Stimulated activated naive CD8-positive, alpha-beta T cell treated with anti-CD3 and anti-CD28 coated beads, Interleukin-15, Interleukin-2, amounts not matched to agents 100 U/mL and 50 U/mL, for 24 hours (primary cell): ENCODE data around the gene CYP3A5.
"Not testable (repeated sequence)": the region's sequence is repeated elsewhere in the genome, so short reads cannot be mapped to it uniquely, and the experiment has no call there.

Source experiments
- ATAC-seq: fragments of 150-1000 bp; cut with Tn5 transposase; one replicate; pipeline ENCODE4 v1.10.0; 2021
- DNase-seq: peaks from one replicate; pipeline ENCODE4 v3.0.0; 2021

Gene CYP3A5

DNA sequence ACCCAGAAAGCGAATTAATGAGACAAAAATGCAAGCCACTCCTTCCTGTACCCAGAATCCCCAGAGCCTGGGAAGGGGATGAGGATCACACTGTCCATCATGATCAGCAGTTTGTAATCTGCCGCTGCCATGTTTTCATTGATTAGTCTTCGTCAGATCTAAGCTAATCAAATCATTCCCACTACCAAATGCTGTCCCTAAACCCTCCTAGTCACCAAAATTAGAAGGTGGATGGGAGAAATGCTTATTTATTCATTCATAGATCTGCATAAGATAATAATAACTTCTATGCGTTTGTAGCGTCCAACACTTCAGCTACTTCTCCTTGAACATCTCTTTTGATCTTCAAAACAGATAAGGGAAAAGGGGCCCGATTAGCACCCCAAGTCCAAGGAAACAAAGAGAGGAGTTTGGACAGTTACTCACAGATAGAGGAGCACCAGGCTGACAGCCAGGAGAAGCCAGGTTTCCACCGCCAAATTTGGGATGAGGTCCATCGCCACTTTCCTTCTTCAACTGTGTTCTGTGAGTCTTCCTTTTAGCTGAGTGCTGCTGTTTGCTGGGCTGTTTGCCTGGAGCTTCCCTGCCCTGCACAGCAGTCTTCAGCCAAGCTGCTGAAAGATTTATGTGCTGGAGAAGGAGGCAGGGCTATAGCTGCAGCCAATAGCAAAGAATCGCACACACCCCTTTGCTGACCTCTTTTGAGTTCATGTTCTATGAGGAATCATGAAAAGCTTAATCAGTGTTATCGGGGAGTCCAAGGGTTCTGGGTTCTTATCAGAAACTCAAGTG is at the start of gene CYP3A5:
Gene CYP3A5, minus strand, starts transcription at position 597 of the 792 bp plus-strand sequence. Its CDS starts 100 bp downstream, at position 497.
- ATAC-seq (no peak), DNase-seq (no peak)

DNA sequence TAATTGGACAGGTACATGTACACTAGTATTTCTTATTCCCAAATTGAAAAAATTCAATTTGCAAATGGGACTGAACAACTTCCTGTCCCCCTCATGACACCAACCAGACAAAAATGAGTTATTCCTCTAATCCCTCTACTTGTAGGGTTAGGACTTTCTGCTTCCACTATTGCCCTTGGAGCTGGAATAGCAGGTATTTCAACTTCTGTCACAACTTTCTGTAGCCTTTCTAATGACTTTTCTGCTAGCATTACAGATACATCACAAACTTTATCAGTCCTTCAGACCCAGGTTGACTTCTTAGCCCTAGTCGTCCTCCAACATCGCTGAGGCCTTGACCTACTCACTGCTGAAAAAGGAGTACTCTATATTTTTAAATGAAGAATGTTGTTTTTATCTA is 48.8 kb upstream of the CYP3A5 start:
- ATAC-seq (no peak), DNase-seq (no peak)

DNA sequence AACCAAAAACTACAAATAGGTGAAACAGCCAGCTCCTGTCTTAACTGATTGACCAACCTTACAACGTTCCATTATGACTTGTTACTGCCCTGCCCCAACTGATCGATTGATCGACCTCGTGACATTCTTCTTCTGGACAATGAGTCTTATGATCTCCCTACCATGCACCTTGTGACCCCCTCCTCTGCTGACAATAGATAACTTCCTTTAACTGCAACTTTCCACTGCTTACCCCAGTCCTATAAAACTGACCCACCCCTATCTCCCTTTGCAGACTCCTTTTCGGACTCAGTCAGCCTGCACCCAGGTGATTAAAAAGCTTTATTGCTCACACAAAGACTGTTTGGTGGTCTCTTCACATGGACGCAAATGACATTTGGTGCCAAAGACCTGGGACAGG is 43.4 kb upstream of the CYP3A5 start:
- not testable (repeated sequence) for ATAC-seq, DNase-seq

DNA sequence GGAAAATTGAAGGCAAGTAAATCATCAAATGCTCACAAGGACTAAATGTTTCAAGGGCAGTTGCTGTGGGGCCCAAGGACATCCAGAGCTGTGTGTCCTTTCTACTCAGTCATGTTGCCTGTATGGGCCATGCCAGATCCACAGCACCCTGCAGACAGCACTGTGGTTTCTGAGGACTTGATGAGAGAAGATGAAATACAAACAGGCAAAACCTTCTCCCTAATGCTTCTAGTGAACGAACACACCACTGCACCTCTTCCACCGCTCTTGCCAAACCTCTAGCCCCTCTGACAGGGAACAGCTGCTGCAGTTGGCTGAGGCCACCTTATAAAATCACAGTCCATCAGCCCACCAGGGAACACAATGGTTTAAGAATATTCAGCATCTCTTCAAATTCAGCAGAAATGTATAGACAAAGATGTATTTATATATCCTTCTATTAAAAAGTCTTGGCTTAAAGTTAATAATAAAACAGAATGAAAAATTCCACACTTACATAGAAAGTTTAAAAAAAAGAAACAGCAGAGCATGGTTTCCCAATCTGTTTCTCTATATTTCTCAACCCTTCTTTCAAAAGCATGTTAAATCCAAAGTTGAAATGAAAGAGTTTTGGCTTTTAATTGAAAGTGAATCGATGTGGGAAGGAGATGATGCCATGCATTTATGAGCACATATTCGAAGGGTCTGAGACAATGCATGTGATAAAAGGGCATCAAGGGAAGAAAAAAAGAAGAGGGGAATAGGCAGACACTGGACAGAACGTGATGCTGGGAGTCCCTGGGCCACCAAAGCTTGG is 41.2 kb upstream of the CYP3A5 start:
- DNase-seq (no peak), ATAC-seq (no peak)

DNA sequence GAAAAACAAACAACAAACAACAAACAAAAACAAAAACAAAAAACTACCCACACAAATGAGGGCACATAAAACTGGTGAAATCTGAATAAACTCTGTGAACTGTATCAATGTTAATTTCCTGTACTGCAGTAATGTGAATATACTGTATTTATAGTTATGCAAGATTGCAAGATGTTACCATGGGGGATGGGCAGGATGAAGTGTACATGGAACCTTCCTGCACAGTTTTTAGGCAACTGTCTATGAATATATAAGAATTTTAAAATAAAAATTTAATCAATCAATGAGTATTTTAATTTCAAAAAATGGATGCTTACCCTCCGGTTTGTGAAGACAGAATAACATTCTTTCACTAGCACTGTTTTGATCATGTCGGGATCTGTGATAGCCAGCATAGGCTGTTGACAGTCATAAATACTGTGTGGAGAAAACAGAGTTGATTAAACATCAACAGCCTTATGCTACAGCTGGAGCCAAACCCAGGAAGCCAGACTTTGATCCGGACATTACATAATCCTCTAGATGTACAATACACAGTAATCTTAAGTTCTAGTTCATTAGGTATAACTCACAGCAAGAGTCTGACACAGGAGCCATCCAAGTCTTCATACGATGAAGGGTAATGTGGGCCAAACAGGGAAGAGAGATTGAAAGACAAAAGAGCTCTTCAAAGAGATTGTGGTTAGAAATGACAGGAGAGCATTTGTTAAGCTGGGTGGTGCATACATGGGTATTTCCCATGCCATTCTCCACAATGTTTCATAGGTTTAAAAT is 40.4 kb upstream of the CYP3A5 start:
- no peak for DNase-seq
- ATAC-seq = peak; percentile 52

DNA sequence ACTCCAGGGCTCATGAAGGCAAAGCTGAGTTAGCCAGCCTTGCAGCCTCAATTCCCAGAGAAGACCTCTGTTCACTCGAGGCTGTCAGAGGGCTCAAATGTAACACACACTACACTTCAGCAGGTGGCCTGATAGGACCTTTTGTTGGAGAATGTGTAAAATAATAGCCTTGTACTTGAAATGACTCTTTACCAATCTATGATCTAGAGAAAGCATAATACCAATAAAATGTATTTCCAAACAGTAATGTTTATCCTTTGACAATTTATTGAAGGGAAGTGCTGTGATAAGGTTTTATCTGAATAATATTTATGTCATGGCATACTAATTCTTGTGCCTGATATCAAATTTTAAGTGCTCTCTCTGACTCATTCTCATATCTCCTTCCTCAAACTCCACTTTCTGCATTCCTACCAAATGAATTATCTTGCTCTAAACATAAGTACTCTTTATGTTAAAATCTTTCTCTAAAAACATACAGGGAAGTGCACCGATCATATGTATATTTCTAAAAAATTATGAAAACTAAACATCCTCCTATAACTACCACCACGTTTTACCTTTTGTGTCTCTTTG is 34.3 kb upstream of the CYP3A5 start:
- DNase-seq (no peak), ATAC-seq (no peak)

DNA sequence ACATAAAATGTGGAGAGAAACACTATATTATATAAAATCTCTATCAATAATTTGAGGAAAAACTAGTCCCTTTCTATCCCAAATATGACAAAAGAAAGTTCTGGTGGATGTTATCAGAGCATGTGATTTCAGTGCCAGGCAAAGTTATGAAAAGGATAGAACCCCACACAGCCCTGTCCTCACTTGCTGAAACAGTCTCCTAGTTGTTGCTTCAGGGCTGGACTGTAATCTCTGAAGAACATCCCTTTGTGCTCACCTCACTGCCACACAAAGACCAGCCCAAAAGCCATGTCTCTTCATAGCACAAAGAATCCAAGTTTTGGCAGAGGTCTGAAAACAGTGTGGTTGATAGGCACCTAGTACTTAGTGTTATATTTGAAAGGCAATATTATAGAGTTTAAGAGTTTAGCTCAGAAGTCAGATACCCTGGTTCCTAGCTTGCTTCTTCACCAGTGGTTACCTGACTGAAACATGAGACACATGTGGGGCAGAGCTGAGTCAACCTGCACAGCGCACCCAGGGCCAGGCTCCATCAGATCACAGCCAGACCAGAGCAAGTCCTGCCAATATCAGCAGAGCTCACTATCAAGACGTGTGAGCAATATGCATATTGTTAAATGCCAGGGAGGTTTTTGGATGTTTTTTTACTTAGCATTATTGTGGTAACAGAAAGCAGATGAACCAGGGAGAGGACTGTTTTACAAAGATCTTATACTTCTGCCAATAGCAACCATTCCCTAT is 30.2 kb upstream of the CYP3A5 start:
- no peak for ATAC-seq
- no peak for DNase-seq

DNA sequence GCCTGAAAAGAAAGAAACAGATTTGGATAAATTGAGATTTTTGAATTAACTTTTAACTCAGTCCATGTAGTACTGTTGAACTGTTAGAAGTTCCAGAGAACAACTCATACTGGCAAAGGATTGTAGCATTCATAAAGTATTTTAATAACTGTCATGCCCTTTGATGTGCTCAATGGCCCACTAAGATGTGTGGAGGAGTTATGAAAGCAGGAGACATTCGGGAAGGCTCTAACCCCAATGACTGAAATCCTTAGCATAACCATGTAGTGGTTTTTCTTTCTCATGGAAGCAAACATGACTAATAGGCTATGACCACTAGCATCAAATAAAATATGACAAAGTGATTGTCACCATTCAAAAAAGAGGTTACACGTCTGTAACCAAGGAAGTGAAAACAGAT is 29.5 kb upstream of the CYP3A5 start:
- ATAC-seq = no peak

DNA sequence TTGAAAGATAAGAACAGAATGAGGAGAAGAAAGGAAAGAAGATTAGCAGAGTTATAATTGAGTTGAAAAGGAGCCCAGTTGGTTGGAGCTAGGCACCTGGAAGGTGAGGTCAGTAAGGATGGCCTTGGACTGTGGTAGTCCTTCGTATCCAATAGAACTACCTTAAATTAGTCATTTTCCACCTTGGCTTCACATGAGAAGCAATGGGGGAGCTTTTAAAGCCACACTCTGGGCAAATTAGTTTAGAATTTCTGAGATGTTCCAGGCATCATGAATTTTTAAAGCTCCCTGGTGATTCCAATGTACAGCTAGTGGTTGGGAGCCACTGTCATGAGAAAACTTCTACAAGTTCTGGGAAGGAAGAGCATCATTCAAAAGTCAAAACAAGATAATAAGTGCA is 27.3 kb upstream of the CYP3A5 start:
- DNase-seq (no peak), ATAC-seq (no peak)

More for the DNA sequence above, 29.5 kb upstream of the CYP3A5 start:
- DNase-seq = no peak

DNA sequence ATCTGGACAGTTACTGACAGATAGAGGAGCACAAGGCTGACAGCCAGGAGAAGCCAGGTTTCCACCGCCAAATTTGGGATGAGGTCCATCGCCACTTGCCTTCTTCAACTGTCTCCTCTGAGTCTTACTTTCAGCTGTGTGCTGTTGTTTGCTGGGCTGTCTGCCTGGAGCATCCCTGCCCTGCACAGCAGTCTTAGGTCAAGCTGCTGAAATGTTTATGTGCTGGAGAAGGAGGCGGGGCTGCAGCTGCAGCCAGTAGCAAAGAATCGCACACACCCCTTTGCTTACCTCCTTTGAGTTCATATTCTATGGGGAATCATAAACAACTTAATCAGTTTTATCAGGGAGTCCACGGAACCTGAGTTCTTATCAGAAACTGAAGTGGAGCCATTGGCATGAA is 20.1 kb upstream of the CYP3A5 start:
- DNase-seq (no peak), ATAC-seq (no peak)

DNA sequence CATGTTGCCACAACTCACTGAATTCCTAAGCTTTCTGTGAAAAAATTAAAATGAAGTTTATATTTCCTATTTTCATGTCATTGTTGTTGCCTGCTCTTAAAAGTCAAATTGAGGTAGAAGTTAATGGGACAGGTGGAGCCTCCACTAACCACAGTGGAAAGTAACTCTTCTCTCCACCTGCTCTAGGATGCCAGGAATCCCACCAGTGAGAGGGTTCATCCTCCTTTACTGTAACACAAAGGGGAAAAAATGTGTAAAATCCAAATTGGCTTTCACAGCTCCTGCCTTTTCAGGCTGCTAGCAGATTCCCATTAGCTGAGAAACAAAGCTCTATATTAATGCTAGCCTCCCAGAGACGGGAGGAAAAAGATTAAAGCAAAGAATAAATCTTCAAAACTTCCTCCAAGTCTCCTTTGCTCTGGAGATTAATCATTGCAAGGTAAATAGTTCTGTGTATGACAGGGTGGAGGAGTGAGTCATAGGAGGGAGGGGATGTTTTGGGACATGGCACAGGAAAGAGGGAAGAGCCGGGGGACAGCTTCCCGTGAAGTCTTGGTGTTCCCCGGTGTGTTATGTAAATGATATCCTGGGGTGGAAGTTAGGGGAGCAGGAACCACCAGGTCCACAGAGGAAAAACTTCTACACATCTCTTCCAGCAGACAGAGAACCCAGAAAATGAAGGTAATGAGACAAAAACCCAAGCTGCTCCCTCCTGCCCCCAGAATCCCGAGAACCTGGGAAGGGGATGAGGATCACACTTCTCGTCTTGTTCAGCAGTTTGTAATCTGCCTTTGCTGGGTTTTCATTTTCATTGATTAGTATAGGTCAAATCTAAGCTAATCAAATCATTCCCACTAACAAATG is 19.3 kb upstream of the CYP3A5 start:
- ATAC-seq, DNase-seq: not testable (repeated sequence)

DNA sequence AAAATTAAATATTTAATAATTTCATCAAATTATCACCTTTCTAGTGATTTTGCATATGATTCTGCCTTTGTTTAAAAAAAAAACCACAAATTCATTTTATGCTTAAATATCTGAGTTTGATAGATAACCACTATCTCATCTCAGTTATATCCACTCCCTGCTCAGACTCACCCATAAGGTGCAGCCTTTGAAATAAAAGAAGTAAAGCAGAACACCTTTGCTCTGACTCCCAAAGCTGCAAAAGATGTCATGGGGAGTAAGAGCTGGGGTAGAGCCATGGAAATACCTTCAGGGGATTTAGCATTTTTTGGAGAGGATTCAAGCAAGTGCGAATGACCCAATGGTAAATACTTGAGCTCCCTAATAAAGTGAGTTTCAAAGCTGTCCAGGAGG is 15.1 kb upstream of the CYP3A5 start:
- no peak for ATAC-seq
- DNase-seq = no peak

DNA sequence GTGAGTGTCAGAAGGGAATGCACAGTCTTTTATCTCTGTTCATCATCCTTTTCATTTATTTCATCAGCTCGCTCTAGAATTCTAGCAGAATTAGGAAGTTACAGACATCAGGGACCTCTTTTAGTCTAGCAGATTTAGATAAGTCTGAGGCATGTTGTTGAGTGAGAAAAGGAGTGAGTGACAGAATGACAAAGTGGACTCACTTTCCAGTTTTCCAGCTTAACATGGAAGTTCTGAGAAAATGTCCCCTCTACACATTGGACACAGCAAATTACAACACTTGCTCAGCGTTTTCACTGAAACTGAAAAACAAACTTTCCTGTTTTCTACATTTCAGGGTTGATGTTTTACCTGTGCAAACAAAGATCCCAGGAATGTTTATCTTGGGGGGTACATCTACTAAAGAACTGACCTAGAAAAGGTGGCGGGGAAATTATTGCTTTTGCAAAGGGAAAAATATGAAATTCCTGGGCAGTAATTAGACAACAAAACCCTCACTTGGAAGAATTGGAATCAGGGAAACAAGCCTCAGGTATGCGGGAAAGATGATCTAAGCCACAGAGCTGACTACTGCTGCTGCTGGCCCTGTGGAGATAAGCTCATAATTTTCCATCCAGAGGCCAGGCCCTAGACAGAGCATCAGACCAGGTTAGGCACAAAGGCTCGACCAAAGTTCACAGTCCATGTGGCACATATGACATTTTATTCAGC is 14.6 kb upstream of the CYP3A5 start:
- no peak for DNase-seq
- no peak for ATAC-seq

DNA sequence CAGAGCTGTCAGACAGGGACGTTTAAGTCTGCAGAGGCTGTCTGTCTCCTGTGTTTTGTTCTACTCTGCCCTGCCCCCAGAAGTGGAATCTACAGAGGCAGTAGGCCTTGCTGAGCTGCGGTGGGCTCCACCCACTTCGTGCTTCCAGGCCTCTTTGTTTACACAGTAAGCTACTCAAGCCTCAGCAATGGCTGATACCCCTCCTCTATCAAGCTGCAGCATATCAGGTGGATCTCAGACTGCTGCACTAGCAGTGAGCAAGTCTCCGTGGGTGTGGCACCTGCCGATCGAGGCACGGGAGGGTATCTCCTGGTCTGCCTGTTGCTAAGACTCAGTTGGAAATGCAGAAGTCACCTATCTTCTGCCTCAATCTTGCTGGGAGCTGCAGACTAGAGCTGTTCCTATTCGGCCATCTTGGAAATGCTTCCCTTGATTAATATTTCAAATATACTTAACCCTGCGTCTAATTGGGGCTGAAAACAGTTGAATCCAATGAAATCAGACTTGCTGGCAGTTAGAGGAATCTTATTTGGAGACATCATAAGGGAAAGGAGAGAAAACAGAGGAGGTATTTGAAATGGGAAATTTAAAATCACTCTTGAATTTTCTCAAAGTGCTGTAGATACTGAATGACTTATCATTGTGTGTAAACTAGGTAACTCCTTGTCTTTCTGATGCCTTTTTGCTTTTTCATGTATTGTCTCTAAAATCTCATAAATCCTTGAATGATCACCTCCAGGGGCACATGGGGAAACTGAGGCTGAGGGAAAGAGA is 13.8 kb upstream of the CYP3A5 start:
- ATAC-seq (no peak), DNase-seq (no peak)

DNA sequence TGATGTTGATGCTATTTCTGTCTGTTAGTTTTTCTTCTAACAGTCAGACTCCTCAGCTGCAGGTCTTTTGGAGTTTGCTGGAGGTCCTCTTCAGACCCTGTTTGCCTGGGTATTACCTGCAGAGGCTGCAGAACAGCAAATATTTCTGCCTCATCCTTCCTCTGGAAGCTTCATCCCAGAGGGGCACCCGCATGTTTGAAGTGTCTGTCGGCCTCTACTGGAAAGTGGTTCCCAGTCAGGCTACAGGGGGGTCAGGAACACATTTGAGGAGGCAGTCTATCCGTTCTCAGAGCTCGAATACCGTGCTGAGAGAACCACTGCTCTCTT is 13.3 kb upstream of the CYP3A5 start:
- ATAC-seq (no peak), DNase-seq (no peak)

DNA sequence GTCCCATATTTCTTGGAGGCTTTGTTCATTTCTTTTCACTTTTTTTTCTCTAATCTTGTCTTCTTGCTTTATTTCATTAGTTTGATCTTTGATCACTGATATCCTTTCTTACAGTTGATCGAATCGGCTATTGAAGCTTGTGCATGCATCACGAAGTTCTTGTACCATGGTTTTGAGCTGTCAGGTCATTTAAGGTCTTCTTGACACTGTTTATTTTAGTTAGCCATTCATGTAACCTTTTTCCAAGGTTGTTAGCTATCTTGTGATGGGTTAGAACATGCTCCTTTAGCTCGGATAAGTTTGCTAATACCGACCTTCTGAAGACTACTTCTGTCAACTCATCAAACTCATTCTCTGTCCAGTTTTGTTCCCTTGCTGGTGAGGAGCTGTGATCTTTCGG is 12.8 kb upstream of the CYP3A5 start:
- DNase-seq, ATAC-seq: not testable (repeated sequence)

DNA sequence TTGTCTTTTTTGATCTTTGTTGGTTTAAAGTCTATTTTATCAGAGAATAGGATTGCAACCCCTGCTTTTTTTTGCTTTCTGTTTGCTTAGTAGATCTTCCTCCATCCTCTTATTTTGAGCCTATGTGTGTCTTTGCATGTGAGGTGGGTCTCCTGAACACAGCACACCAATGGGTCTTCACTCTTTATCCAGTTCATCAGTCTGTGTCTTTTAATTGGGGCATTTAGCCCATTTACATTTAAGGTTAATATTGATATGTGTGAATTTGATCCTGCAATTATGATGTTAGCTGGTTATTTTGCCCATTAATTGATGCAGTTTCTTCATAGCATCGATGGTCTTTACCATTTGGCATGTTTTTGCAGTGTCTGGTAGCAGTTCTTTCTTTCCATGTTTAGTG is 11.9 kb upstream of the CYP3A5 start:
- not testable (repeated sequence) for ATAC-seq, DNase-seq

DNA sequence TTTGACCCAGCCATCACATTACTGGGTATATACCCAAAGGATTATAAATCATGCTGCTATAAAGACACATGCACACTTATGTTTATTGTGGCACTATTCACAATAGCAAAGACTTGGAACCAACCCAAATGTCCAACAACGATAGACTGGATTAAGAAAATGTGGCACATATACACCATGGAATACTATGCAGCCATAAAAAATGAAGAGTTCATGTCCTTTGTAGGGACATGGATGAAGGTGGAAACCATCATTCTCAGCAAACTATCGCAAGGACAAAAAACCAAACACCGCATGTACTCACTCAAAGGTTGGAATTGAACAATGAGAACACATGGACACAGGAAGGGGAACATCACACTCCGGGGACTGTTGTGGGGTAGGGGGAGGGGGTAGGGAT is 11.1 kb upstream of the CYP3A5 start:
- not testable (repeated sequence) for DNase-seq

More for the DNA sequence above, 11.1 kb upstream of the CYP3A5 start:
- not testable (repeated sequence) for ATAC-seq
